HAP-1 (cell line): ENCODE data around the gene PDZD2.
"Not testable (repeated sequence)": the region's sequence is repeated elsewhere in the genome, so short reads cannot be mapped to it uniquely, and the experiment has no call there.

Experiments
- DNase-seq, 2 experiments: peaks; one replicate each; pipeline ENCODE4 v3.0.0-alpha.2; 2016 to 2020; ENCODE audit warnings: low spot score in 2 of 2
- H3K27me3 ChIP-seq: fragments of 250-450 bp; sonication (Bioruptor Pico); 2 replicates; pipeline ENCODE4 v1.5.1; 2020; ENCODE audit warnings: low read depth, mild to moderate bottlenecking, moderate library complexity
- H3K36me3 ChIP-seq: fragments of 250-450 bp; sonication (Bioruptor Pico); replicated peaks from 2 replicates; pipeline ENCODE4 v1.5.1; 2020; ENCODE audit warnings: mild to moderate bottlenecking
- H3K4me1 ChIP-seq: fragments of 250-450 bp; sonication (Bioruptor Pico); 2 replicates; pipeline ENCODE4 v1.5.1; 2020; ENCODE audit warnings: mild to moderate bottlenecking
- H3K4me3 ChIP-seq: fragments of 250-450 bp; sonication (Bioruptor Pico); 2 replicates; pipeline ENCODE4 v1.5.1; 2020; ENCODE audit warnings: mild to moderate bottlenecking, moderate library complexity
- H3K9me3 ChIP-seq: fragments of 250-450 bp; sonication (Bioruptor Pico); 2 replicates; pipeline ENCODE4 v1.5.1; 2020; ENCODE audit warnings: mild to moderate bottlenecking, moderate library complexity
- in situ Hi-C: fragments of 300-500 bp; cut with MboI; formaldehyde crosslinking; loops from 3 replicates; pipeline ENCODE4 v1.14.3; 2020; ENCODE audit warnings: low sequenced_read_pairs, inconsistent platforms, mixed read lengths

Gene PDZD2

DNA sequence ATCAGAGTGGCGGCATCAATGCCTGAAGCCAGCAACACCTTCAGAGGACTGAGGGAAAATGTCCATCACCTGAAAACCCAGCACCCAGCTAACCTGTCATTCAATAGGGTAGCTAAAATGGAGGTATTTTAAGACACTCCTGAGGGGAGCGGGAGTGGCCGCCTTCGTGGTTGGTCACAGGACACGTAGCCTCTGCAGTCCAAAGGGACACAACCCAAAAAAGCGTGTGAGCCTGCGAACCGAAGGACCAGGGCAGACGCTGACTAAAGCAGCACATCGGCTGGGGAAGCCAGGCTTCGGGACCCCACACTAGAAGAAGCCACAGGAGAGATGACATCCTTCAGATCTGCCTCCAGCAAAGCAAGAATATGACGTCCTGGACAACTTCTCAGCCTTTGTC lies 464.6 kb downstream of the PDZD2 start:
- peaks cover 59% of the 10 kb centered on the region for H3K36me3 ChIP-seq
- in situ Hi-C loops: no loop called here

DNA sequence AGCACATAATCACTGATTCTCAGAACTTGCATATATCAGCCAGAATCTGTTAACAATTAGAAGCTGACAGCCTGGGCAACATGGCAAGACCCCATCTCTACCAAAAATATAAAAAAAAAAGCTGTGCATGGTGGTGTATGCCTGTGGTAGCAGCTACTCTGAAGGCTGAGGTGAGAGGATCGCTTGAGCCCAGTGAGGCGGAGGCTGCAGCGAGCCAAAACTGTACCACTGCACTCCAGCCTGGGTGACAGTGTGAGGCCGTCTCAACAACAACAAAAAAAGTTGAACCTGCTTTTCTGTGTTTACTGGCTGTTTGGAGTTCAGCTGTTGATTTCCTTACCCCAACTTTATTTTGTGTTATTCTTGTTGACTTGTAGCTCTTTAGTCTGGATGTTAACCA lies 468.4 kb downstream of the PDZD2 start:
- Histone ChIP-seq H3K4me3 (no peak overlapping the region), H3K36me3 (peaks cover 58% of the 10 kb centered on the region), H3K9me3 (no peaks in the 10 kb centered on the region), H3K4me1 (no peaks in the 10 kb centered on the region), H3K27me3 (no peaks in the 10 kb centered on the region)
- no peak for DNase-seq
- in situ Hi-C loops: no loop called here

More for the DNA sequence above, 464.6 kb downstream of the PDZD2 start:
- H3K4me3 ChIP-seq: no peak overlapping the region
- no peaks in the 10 kb centered on the region for H3K27me3 ChIP-seq
- no peak for DNase-seq
- no peaks in the 10 kb centered on the region for H3K4me1 ChIP-seq
- H3K9me3 ChIP-seq: no peaks in the 10 kb centered on the region

- in situ Hi-C loops: no loop called here
Measured at GRCh38 chr5:32108167-32108566, 469.2 kb downstream of the PDZD2 start.

GRCh38 chr5:32109236-32109635 lies 470.3 kb downstream of the PDZD2 start:
- Histone ChIP-seq H3K4me1 (no peaks in the 10 kb centered on the region), H3K36me3 (peaks cover 57% of the 10 kb centered on the region), H3K9me3 (no peaks in the 10 kb centered on the region), H3K27me3 (no peaks in the 10 kb centered on the region), H3K4me3 (no peak overlapping the region)
- DNase-seq: no peak
- in situ Hi-C loops: no loop called here

More at GRCh38 chr5:32108167-32108566, 469.2 kb downstream of the PDZD2 start:
- no peaks in the 10 kb centered on the region for H3K9me3 ChIP-seq
- no peaks in the 10 kb centered on the region for H3K27me3 ChIP-seq
- H3K36me3 ChIP-seq: peaks cover 59% of the 10 kb centered on the region
- no peak overlapping the region for H3K4me3 ChIP-seq
- no peaks in the 10 kb centered on the region for H3K4me1 ChIP-seq
- no peak for DNase-seq

- no peaks in the 10 kb centered on the region for H3K9me3 ChIP-seq
- peaks cover 53% of the 10 kb centered on the region for H3K36me3 ChIP-seq
- in situ Hi-C loops: no loop called here
- H3K27me3 ChIP-seq: no peaks in the 10 kb centered on the region
- H3K4me1 ChIP-seq: no peaks in the 10 kb centered on the region
- H3K4me3 ChIP-seq: no peak overlapping the region
- DNase-seq: no peak
Measured at GRCh38 chr5:32110111-32110696, 471.3 kb downstream of the PDZD2 start.

DNA sequence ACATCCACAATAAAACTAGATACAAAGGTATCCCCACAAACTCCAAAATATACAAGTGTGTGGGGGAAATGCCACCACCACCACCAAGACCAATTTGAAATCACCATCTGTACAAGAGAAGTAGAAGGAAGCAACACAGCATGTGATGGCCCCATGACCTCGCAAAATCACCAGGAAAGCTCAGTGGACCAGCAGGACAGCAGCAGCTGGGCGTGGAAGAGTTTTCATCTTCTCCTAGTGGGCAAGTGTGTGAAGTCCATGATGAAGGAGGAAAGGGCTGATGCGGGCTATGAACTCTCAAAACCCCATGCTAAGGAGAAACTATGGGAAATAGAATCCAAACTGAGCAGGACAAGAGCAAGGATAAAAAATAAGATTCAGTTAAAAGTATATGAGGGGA lies 477.1 kb downstream of the PDZD2 start:
- no peak for DNase-seq
- H3K4me3 ChIP-seq: no peak overlapping the region
- in situ Hi-C loops: no loop called here
- H3K9me3 ChIP-seq: no peaks in the 10 kb centered on the region
- H3K27me3 ChIP-seq: no peaks in the 10 kb centered on the region
- peaks cover 20% of the 10 kb centered on the region for H3K36me3 ChIP-seq
- peaks cover 13% of the 10 kb centered on the region for H3K4me1 ChIP-seq

GRCh38 chr5:32116574-32117313 lies 477.8 kb downstream of the PDZD2 start:
- Histone ChIP-seq H3K27me3 (no peaks in the 10 kb centered on the region), H3K4me1 (peaks cover 13% of the 10 kb centered on the region), H3K9me3 (no peaks in the 10 kb centered on the region), H3K4me3 (no peak overlapping the region), H3K36me3 (peaks cover 28% of the 10 kb centered on the region)
- in situ Hi-C loops: no loop called here
- no peak for DNase-seq

DNA sequence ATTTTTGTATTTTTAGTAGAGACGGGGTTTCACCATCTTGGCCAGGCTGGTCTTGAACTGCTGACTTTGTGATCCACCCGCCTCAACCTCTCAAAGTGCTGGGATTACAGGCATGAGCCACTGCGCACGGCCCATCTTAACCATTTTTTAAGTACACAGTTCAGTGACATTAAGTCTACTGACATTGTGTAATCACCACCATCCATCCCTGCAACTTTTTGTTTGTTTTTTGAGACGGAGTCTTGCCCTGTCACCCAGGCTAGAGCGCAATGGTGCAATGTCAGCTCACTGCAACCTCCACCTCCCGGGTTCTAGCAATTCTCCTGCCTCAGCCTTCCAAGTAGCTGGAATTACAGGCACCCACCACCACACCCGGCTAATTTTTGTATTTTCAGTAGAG lies 480.0 kb downstream of the PDZD2 start:
- H3K9me3 ChIP-seq, in situ Hi-C loops, H3K27me3 ChIP-seq, H3K4me3 ChIP-seq, DNase-seq: not testable (repeated sequence)
- Histone ChIP-seq H3K4me1 (peaks cover 13% of the 10 kb centered on the region), H3K36me3 (peaks cover 17% of the 10 kb centered on the region)

GRCh38 chr5:32123058-32123805 lies 484.3 kb downstream of the PDZD2 start:
- DNase-seq: no peak
- in situ Hi-C loops: no loop called here
- H3K36me3 ChIP-seq: peaks cover 44% of the 10 kb centered on the region
- no peaks in the 10 kb centered on the region for H3K27me3 ChIP-seq
- no peak overlapping the region for H3K4me3 ChIP-seq
- no peaks in the 10 kb centered on the region for H3K9me3 ChIP-seq
- H3K4me1 ChIP-seq: no peaks in the 10 kb centered on the region

- no peak overlapping the region for H3K4me3 ChIP-seq
- H3K9me3 ChIP-seq: no peaks in the 10 kb centered on the region
- no peaks in the 10 kb centered on the region for H3K4me1 ChIP-seq
- DNase-seq: no peak
- in situ Hi-C loops: no loop called here
- H3K36me3 ChIP-seq: peaks cover 44% of the 10 kb centered on the region
- no peaks in the 10 kb centered on the region for H3K27me3 ChIP-seq
Measured at GRCh38 chr5:32123889-32124676, 485.2 kb downstream of the PDZD2 start.

GRCh38 chr5:32126691-32127090 lies 487.8 kb downstream of the PDZD2 start:
- H3K36me3 ChIP-seq: peaks cover 44% of the 10 kb centered on the region
- H3K4me3 ChIP-seq: no peak overlapping the region
- H3K27me3 ChIP-seq: no peaks in the 10 kb centered on the region
- H3K4me1 ChIP-seq: no peaks in the 10 kb centered on the region
- H3K9me3 ChIP-seq: no peaks in the 10 kb centered on the region
- DNase-seq: no peak
- in situ Hi-C loops: no loop called here

DNA sequence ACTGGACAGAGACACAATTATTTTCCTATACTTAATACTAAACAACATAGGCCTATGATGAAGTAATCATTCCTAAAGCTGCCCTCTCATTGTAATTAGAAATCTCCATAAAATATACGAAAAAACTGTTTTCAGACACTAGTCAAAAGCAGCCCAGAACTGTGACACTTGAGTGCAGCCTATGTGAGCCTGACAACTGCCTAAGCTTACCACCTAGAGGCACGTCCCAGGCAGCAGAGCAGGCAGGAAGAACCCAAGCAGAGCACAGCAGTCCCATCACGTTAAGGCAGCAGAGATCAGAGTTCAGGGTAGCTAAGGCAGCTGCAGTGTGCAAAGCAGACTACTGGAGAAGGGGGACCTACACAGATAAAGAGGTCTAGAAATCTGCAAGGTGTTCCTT lies 488.8 kb downstream of the PDZD2 start:
- H3K4me1 ChIP-seq: no peaks in the 10 kb centered on the region
- in situ Hi-C loops: no loop called here
- no peaks in the 10 kb centered on the region for H3K9me3 ChIP-seq
- H3K4me3 ChIP-seq: no peak overlapping the region
- H3K36me3 ChIP-seq: peaks cover 42% of the 10 kb centered on the region
- DNase-seq: no peak
- H3K27me3 ChIP-seq: no peaks in the 10 kb centered on the region

GRCh38 chr5:32129074-32129598 lies 490.2 kb downstream of the PDZD2 start:
- no peaks in the 10 kb centered on the region for H3K27me3 ChIP-seq
- no peaks in the 10 kb centered on the region for H3K4me1 ChIP-seq
- in situ Hi-C loops: no loop called here
- H3K4me3 ChIP-seq: no peak overlapping the region
- no peaks in the 10 kb centered on the region for H3K9me3 ChIP-seq
- peaks cover 44% of the 10 kb centered on the region for H3K36me3 ChIP-seq
- DNase-seq: no peak
